CD8-positive, alpha-beta memory T cell (primary cell): Measurements from ENCODE around the gene TMEM150A. TPM values are rescaled to one million over a fixed set of nuclear protein-coding genes. Genes with fewer than 3 reads are reported as not detected.
"Not testable (repeated sequence)": the region's sequence is repeated elsewhere in the genome, so short reads cannot be mapped to it uniquely, and the experiment has no call there.

Source experiments
- CTCF ChIA-PET: fragments of 350-600 bp; sonication (Branson Sonifier 250); formaldehyde crosslinking; loops from one replicate; lab custom pipeline; 2021; ENCODE audit warnings: antibody characterized with exemption; lab: Charles Lee
- POLR2A ChIA-PET: fragments of 350-600 bp; sonication (Branson Sonifier 250); formaldehyde crosslinking; loops from one replicate; lab custom pipeline; 2021; ENCODE audit warnings: antibody characterized with exemption; lab: Charles Lee
- DNase-seq, 5 donors: peaks; one replicate each; pipeline versions ENCODE4 v3.0.0 to v3.0.0-alpha.2; 2020 to 2022; ENCODE audit warnings: mixed read lengths in 1 of 5
- H3K27ac ChIP-seq: one replicate; pipeline ENCODE4 v1.7.0; 2013; ENCODE audit warnings: low read depth, mild to moderate bottlenecking, low read length, moderate library complexity
- H3K27me3 ChIP-seq: 2 replicates; pipeline ENCODE4 v1.7.0; 2013; ENCODE audit warnings: low read length, mild to moderate bottlenecking; ENCODE audit not compliant: insufficient read depth, poor library complexity, severe bottlenecking
- H3K36me3 ChIP-seq: 2 replicates; pipeline ENCODE4 v1.7.0; 2013; ENCODE audit warnings: mild to moderate bottlenecking, low read length, moderate library complexity; ENCODE audit not compliant: insufficient read depth
- H3K4me1 ChIP-seq: 2 replicates; pipeline ENCODE4 v1.7.0; 2013; ENCODE audit warnings: mild to moderate bottlenecking, low read length, moderate library complexity; ENCODE audit not compliant: insufficient read depth
- H3K4me3 ChIP-seq: 2 replicates; pipeline ENCODE4 v1.7.0; 2013; ENCODE audit warnings: mild to moderate bottlenecking, low read length
- H3K9me3 ChIP-seq: 2 replicates; pipeline ENCODE4 v1.7.0; 2013; ENCODE audit warnings: mild to moderate bottlenecking, low read length
- H3K27ac Mint-ChIP-seq, 8 donors: one replicate each; pipeline ENCODE4 v1.8.0; 2020 to 2021; ENCODE audit warnings: mixed read lengths in 8 of 8, mild to moderate bottlenecking in 6 of 8, inconsistent platforms in 3 of 8, moderate library complexity in 3 of 8
- H3K27me3 Mint-ChIP-seq, 2 donors: one replicate each; pipeline ENCODE4 v1.8.0; 2020 to 2021; ENCODE audit warnings: mixed read lengths in 2 of 2, mild to moderate bottlenecking in 1 of 2, moderate library complexity in 1 of 2
- H3K36me3 Mint-ChIP-seq, 3 donors: one replicate each; pipeline ENCODE4 v1.8.0; 2020 to 2021; ENCODE audit warnings: mixed read lengths in 3 of 3, inconsistent platforms in 1 of 3, mild to moderate bottlenecking in 1 of 3
- H3K4me1 Mint-ChIP-seq, 3 donors: one replicate each; pipeline ENCODE4 v1.8.0; 2020 to 2021; ENCODE audit warnings: mixed read lengths in 3 of 3, inconsistent platforms in 1 of 3, mild to moderate bottlenecking in 1 of 3
- H3K4me3 Mint-ChIP-seq, 7 donors: one replicate each; pipeline ENCODE4 v1.8.0; 2020 to 2021; ENCODE audit warnings: mixed read lengths in 7 of 7, mild to moderate bottlenecking in 6 of 7, moderate library complexity in 4 of 7, inconsistent platforms in 2 of 7
- H3K9me3 Mint-ChIP-seq, 5 donors: one replicate each; pipeline ENCODE4 v1.8.0; 2020 to 2022; ENCODE audit warnings: mixed read lengths in 5 of 5, mild to moderate bottlenecking in 3 of 5, moderate library complexity in 2 of 5, inconsistent platforms in 1 of 5
- polyA plus RNA-seq: library from polyadenylated mRNA; unstranded; fragments of 300-500 nt; fragmentation: Illumina TruSeq; gene quantifications from one replicate; pipeline ENCODE4 v1.2.3, GENCODE V29; 2021
- total RNA-seq, 2 experiments: library from RNA; stranded (reverse); gene quantifications; one replicate each; pipeline ENCODE4 v1.2.3, GENCODE V29; 2021

Gene TMEM150A
- total and polyA plus RNA-seq, 3 experiments from 2014 or later: 6.3 to 13.2 (median 7.6) TPM

GRCh38 chr2:85623991-85624390 is 21.5 kb upstream of the TMEM150A start:
- ChIA-PET POLR2A (no interaction called here), CTCF (no interaction called here)
- H3K4me3 Mint-ChIP-seq: no peak overlapping the region
- H3K4me1 Mint-ChIP-seq: peaks cover 8 to 23% (median 22%) of the 10 kb centered on the region in 3 donors
- H3K27ac Mint-ChIP-seq: peak overlapping the region in 1 of 8 donors; percentile 29
- H3K9me3 Mint-ChIP-seq: no peaks in the 10 kb centered on the region
- Histone ChIP-seq H3K36me3 (peaks cover 52% of the 10 kb centered on the region), H3K9me3 (no peaks in the 10 kb centered on the region), H3K4me1 (no peaks in the 10 kb centered on the region), H3K27ac (no peak overlapping the region), H3K27me3 (no peaks in the 10 kb centered on the region), H3K4me3 (no peak overlapping the region)
- DNase-seq: no peak
- H3K36me3 Mint-ChIP-seq: peaks cover 3 to 81% (median 26%) of the 10 kb centered on the region in 3 donors
- peaks cover 0 to 1% of the 10 kb centered on the region in 2 donors for H3K27me3 Mint-ChIP-seq

- Mint-ChIP-seq H3K9me3 (no peaks in the 10 kb centered on the region), H3K27ac (peak overlapping the region in 3 of 8 donors; percentile 26 to 69 (median 39)), H3K4me3 (no peak overlapping the region), H3K4me1 (peaks cover 17 to 33% (median 23%) of the 10 kb centered on the region in 3 donors), H3K36me3 (peaks cover 0 to 65% (median 26%) of the 10 kb centered on the region in 3 donors), H3K27me3 (peaks cover 0 to 1% of the 10 kb centered on the region in 2 donors)
- ChIA-PET POLR2A (interaction anchor here (0.6 to 0.7 kb wide), 2 partner anchors 12 to 523 kb away, joined by 3 read pairs; no protein-coding TSS in a partner anchor), CTCF (interaction anchor here (4.7 kb wide), 1 partner anchor 15 kb away, joined by 27 read pairs; no protein-coding TSS in a partner anchor)
- Histone ChIP-seq H3K9me3 (no peaks in the 10 kb centered on the region), H3K4me1 (peaks cover 14% of the 10 kb centered on the region), H3K36me3 (peaks cover 46% of the 10 kb centered on the region), H3K27ac (no peak overlapping the region), H3K4me3 (no peak overlapping the region), H3K27me3 (no peaks in the 10 kb centered on the region)
- DNase-seq: no peak
Measured at GRCh38 chr2:85621338-85621737, 18.8 kb upstream of the TMEM150A start.

- peak overlapping the region in 1 of 8 donors; percentile 24 for H3K27ac Mint-ChIP-seq
- ChIA-PET POLR2A (interaction anchor here (0.7 kb wide), 2 partner anchors 105 to 585 kb away, joined by 3 read pairs; no protein-coding TSS in a partner anchor), CTCF (interaction anchor here (1.3 to 4.7 kb wide), 2 partner anchors 15 to 17 kb away, joined by 3 to 27 read pairs; no protein-coding TSS in a partner anchor)
- H3K9me3 Mint-ChIP-seq: no peaks in the 10 kb centered on the region
- H3K27me3 Mint-ChIP-seq: peaks cover 0 to 2% of the 10 kb centered on the region in 2 donors
- no peaks in the 10 kb centered on the region for H3K27me3 ChIP-seq
- peaks cover 21 to 39% (median 29%) of the 10 kb centered on the region in 3 donors for H3K4me1 Mint-ChIP-seq
- no peak overlapping the region for H3K27ac ChIP-seq
- no peaks in the 10 kb centered on the region for H3K9me3 ChIP-seq
- H3K4me1 ChIP-seq: peaks cover 21% of the 10 kb centered on the region
- no peak overlapping the region for H3K4me3 ChIP-seq
- H3K36me3 ChIP-seq: peaks cover 33% of the 10 kb centered on the region
- no peak for DNase-seq
- peaks cover 0 to 52% (median 17%) of the 10 kb centered on the region in 3 donors for H3K36me3 Mint-ChIP-seq
- H3K4me3 Mint-ChIP-seq: no peak overlapping the region
Measured at GRCh38 chr2:85619617-85620016, 17.1 kb upstream of the TMEM150A start.

- H3K4me1 ChIP-seq: peaks cover 21% of the 10 kb centered on the region
- ChIA-PET CTCF (interaction anchor here (0.6 to 1.0 kb wide), 3 partner anchors 14 to 22 kb away, joined by 3 to 4 read pairs (median 3); partner anchors contain the start of genes RNF181 and TMEM150A), POLR2A (interaction anchor here (1.2 to 1.3 kb wide), 2 partner anchors 10 to 22 kb away, joined by 4 to 6 read pairs; partner anchors contain the start of gene RNF181)
- not testable (repeated sequence) for H3K9me3 Mint-ChIP-seq, DNase-seq, H3K27me3 Mint-ChIP-seq, H3K27ac ChIP-seq, H3K9me3 ChIP-seq, H3K4me3 ChIP-seq, H3K27me3 ChIP-seq
- Mint-ChIP-seq H3K36me3 (peaks cover 0 to 34% (median 11%) of the 10 kb centered on the region in 3 donors), H3K27ac (peak overlapping the region in 5 of 8 donors; percentile 21 to 94 (median 68)), H3K4me1 (peaks cover 18 to 32% (median 29%) of the 10 kb centered on the region in 3 donors), H3K4me3 (peak overlapping the region; percentile 95 to 99 (median 96))
- peaks cover 18% of the 10 kb centered on the region for H3K36me3 ChIP-seq
Measured at GRCh38 chr2:85617723-85618122, 15.2 kb upstream of the TMEM150A start.

- peaks cover 23 to 45% (median 35%) of the 10 kb centered on the region in 3 donors for H3K4me1 Mint-ChIP-seq
- no peaks in the 10 kb centered on the region for H3K27me3 ChIP-seq
- peaks cover 0 to 4% of the 10 kb centered on the region in 2 donors for H3K27me3 Mint-ChIP-seq
- POLR2A ChIA-PET: interaction anchor here (0.9 kb wide), 1 partner anchor 55 kb away, joined by 5 read pairs; no protein-coding TSS in a partner anchor
- no peaks in the 10 kb centered on the region for H3K9me3 Mint-ChIP-seq
- H3K27ac ChIP-seq: peak overlapping the region; percentile 74
- no peaks in the 10 kb centered on the region for H3K9me3 ChIP-seq
- peaks cover 31% of the 10 kb centered on the region for H3K4me1 ChIP-seq
- H3K36me3 Mint-ChIP-seq: peaks cover 0 to 27% (median 4%) of the 10 kb centered on the region in 3 donors
- H3K36me3 ChIP-seq: peaks cover 10% of the 10 kb centered on the region
- H3K4me3 Mint-ChIP-seq: peak overlapping the region in 5 of 7 donors; percentile 1 to 99 (median 38)
- peak overlapping the region; percentile 84 for H3K4me3 ChIP-seq
- CTCF ChIA-PET: interaction anchor here (0.9 to 1.4 kb wide), 2 partner anchors 11 to 64 kb away, joined by 4 read pairs; no protein-coding TSS in a partner anchor
- peak in 1 of 5 donors; percentile 43 for DNase-seq
- H3K27ac Mint-ChIP-seq: peak overlapping the region in 6 of 8 donors; percentile 89 to 99 (median 94)
Measured at GRCh38 chr2:85615413-85615728, 12.9 kb upstream of the TMEM150A start.

- POLR2A ChIA-PET, H3K36me3 ChIP-seq, H3K9me3 Mint-ChIP-seq, H3K27ac ChIP-seq, H3K27me3 ChIP-seq, H3K4me3 ChIP-seq, H3K27me3 Mint-ChIP-seq, H3K9me3 ChIP-seq: not testable (repeated sequence)
- CTCF ChIA-PET: interaction anchor here (1.4 kb wide), 1 partner anchor 11 kb away, joined by 4 read pairs; no protein-coding TSS in a partner anchor
- peak overlapping the region in 4 of 7 donors; percentile 17 to 68 (median 60) for H3K4me3 Mint-ChIP-seq
- DNase-seq: peak in 1 of 5 donors; percentile 21
- H3K36me3 Mint-ChIP-seq: peaks cover 0 to 31% (median 4%) of the 10 kb centered on the region in 3 donors
- H3K4me1 Mint-ChIP-seq: peaks cover 27 to 49% (median 39%) of the 10 kb centered on the region in 3 donors
- peak overlapping the region in 1 of 8 donors; percentile 91 for H3K27ac Mint-ChIP-seq
- peaks cover 34% of the 10 kb centered on the region for H3K4me1 ChIP-seq
Measured at GRCh38 chr2:85614757-85615156, 12.3 kb upstream of the TMEM150A start.

GRCh38 chr2:85613717-85614515 is 11.4 kb upstream of the TMEM150A start:
- Mint-ChIP-seq H3K27me3 (peaks cover 0 to 4% of the 10 kb centered on the region in 2 donors), H3K27ac (peak overlapping the region in 6 of 8 donors; percentile 24 to 91 (median 47))
- CTCF ChIA-PET: no interaction called here

More at GRCh38 chr2:85613717-85614515, 11.4 kb upstream of the TMEM150A start:
- Mint-ChIP-seq H3K4me3 (peak overlapping the region in 5 of 7 donors; percentile 11 to 82 (median 54)), H3K4me1 (peaks cover 27 to 50% (median 40%) of the 10 kb centered on the region in 3 donors), H3K9me3 (no peaks in the 10 kb centered on the region), H3K36me3 (peaks cover 0 to 30% (median 5%) of the 10 kb centered on the region in 3 donors)
- peaks cover 5% of the 10 kb centered on the region for H3K36me3 ChIP-seq
- H3K27ac ChIP-seq: no peak overlapping the region
- peak in 1 of 5 donors; percentile 36 for DNase-seq
- no peak overlapping the region for H3K4me3 ChIP-seq
- peaks cover 34% of the 10 kb centered on the region for H3K4me1 ChIP-seq
- H3K27me3 ChIP-seq: no peaks in the 10 kb centered on the region
- POLR2A ChIA-PET: interaction anchor here (1.4 kb wide), 1 partner anchor 18 kb away, joined by 5 read pairs; the partner anchor contains the start of gene RNF181
- no peaks in the 10 kb centered on the region for H3K9me3 ChIP-seq
